NOMO-1 treated with DMSO at 0.1 percent for 48 hours (cell line): Measurements from ENCODE around the gene GRB2.
"Not testable (repeated sequence)": the region's sequence is repeated elsewhere in the genome, so short reads cannot be mapped to it uniquely, and the experiment has no call there.

ENCODE experiments used
- DNase-seq: peaks from one replicate; lab custom pipeline; 2025; ENCODE audit not compliant: unreplicated experiment; lab: John Stamatoyannopoulos, UW

The GRB2 gene

GRCh38 chr17:75388476-75389030, 16.9 kb downstream of the GRB2 start:
- DNase-seq, result no peak

DNA sequence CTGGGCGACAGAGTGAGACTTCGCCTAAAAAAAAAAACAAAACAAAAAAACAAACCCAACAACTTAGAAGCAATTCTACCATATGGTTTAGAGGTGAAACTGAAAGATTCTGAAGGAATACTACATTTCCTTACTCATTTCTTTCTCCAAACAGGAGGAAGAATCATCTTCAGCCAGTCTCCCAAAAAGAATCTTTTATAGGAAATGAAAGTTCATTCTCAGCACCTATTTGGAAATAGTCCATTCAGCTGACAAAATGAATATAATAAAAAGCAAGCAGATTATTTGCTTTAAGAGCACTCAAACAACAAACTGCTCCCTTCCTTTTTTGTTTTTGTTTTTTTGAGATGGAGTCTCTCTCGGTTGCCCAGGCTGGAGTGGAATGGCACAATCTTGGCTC, 17.7 kb downstream of the GRB2 start:
- DNase-seq, result no peak

GRCh38 chr17:75386430-75386829, 19.0 kb downstream of the GRB2 start:
- DNase-seq, result no peak

- DNase-seq, result no peak
Observed at GRCh38 chr17:75384751-75385150, 20.7 kb downstream of the GRB2 start.

DNA sequence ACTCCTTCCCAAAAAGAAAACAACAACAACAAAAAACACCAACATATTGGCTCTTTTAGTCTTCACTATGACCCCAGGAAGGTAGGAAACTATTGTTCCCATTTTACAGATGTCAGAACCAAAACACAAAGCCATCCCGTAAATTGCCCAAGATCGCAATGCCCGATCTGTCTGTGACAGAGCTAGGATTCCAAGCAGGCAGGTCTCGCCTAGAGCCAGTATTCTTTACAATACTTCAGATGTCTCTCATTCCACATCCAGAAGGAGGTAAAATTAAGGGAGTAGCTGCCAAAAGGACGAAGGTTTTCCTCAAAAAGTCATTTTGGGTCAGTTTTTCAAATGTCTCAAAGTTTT, 21.7 kb downstream of the GRB2 start:
- DNase-seq, result no peak

DNA sequence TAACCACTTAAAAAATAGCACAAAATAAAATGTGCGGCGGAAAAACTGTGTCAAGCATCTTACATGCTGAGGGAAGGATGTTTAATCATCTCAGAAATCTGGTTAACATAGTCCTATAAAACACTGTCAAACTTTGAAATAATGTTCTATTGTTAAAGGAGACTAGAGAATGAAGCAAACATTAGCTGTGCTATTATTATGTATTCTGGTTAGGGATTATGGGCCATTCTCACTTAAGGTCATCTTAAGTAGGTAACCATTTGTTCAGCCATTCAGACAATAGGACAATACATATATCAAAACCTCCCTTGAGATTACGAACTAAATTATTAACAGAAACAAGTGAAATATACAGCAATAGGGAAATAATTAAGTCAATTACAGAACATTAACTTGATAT, 24.7 kb downstream of the GRB2 start:
- no peak for DNase-seq

- DNase-seq, result no peak
Observed at GRCh38 chr17:75380315-75380714, 25.2 kb downstream of the GRB2 start.

- DNase-seq, result not testable (repeated sequence)
Observed at GRCh38 chr17:75379426-75379825, 26.1 kb downstream of the GRB2 start.

DNA sequence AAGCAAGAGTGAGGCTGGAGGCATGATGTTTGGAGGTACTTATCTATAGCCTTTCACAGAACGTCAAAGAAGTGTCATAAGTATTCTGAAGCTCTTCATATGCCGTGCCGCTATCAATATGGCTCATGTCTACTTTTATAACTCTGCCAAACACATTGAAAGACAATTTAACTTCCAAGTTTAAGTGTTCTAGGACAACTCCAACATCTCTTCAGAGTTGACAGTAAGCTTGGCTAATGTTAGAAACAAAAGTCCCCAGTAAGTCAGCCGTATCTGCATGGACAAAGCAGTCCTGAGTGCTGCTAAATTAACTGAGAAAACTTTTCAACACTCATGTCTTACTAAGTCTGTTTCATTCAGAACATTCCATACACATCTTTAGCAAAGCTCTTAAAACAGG, 32.2 kb downstream of the GRB2 start:
- DNase-seq, result no peak

GRCh38 chr17:75371981-75372380, 33.5 kb downstream of the GRB2 start:
- no peak for DNase-seq

- DNase-seq, result peak; percentile 27
Observed at GRCh38 chr17:75371339-75371738, 34.1 kb downstream of the GRB2 start.

- DNase-seq, result no peak
Observed at GRCh38 chr17:75370286-75370915, 35.1 kb downstream of the GRB2 start.

DNA sequence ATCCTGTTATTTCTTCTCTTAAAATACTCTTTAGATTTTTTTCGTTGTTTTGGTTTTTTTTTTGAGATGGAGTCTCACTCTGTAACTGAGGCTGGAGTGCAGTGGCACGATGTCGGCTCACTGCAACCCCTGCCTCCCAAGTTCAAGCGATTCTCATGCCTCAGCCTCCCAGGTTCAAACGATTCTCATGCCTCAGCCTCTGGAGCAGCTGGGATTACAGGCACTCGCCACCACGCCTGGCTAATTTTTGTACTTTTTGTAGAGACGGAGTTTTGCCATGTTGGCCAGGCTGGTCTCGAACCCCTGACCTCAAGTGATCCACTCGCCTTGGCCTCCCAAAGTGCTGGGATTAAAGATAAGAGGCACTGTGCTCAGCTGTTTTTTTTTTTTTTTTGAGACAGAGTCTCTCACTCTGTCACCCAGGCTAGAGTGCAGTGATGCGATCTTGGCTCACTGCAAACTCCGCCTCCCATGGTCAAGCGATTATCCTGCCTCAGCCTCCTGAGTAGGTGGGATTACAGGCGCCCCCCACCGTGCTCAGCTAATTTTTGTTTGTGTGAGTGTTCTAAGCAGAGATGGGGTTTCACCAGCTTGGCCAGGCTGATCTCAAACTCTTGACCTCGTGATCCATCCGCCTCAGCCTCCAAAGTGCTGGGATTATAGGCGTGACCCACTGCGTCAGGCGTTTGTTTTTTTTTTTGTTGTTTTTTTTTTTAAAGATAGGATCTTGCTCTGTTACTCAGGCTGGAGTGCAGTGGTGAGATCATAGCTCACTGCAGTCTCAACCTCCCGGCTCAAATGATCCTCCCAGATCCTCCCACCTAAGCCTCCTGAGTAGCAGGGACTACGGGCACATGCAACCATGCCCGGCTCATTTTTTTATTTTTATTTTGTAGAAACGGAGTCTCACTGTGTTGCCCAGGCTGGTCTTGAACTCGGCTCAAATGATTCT, 37.4 kb downstream of the GRB2 start:
- not testable (repeated sequence) for DNase-seq

DNA sequence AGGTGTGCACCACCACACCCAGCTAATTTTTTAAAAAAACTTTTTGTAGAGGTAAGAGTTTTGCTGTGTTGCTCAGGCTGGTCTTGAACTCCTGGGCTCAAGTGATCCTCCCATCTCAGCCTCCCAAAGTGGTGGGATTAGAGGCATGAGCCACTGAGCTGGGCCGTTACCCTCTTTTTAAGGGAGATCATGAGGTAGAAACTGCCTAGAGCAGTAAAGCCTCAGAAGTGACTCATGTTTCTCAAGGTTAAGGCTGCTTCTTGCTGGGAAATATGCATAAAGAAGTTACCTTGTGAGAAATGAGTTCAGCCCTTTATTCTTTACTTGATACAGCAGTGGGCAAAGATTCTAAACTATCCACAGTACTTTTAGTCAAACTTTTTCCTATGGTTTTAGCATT, 38.2 kb downstream of the GRB2 start:
- no peak for DNase-seq

- DNase-seq, result no peak
Observed at GRCh38 chr17:75366432-75366831, 39.0 kb downstream of the GRB2 start.

DNA sequence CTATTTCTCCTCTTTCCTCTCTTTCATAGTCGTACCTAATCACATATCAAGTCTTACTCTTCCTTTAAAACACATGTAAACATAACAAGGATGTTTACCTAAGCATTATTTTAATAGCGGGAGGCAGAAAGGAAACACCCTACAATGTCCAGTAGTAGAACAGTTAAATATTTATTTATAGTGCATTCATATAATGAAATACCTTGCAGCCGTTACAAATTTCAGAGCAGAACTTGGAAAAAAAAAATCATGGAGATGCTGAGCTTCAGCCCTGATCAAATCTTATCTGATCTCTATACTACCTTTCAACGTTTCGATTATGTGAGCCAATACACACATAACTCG, 39.6 kb downstream of the GRB2 start:
- no peak for DNase-seq

- no peak for DNase-seq
Observed at GRCh38 chr17:75365009-75365930, 40.2 kb downstream of the GRB2 start.

- no peak for DNase-seq
Observed at GRCh38 chr17:75364078-75364477, 41.4 kb downstream of the GRB2 start.

DNA sequence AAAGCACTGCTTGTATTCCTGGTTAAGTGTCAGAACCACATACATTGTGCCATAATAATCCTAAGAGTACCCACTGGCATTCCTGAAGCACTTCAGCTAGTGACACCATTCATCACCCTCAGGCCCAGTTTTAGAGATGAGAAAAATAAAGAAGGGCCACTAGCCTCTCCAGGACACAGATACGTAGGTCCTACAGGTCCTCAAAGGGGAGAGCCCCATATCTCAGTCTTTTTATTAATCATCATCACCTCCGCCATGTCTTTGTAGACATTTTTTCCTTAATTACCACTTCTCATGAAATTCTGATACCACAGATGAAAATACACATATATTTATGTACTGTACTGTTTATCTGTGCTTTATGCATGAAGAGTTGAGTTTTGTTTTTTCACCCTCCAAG, 43.5 kb downstream of the GRB2 start:
- no peak for DNase-seq

- no peak for DNase-seq
Observed at GRCh38 chr17:75361344-75361743, 44.1 kb downstream of the GRB2 start.

DNA sequence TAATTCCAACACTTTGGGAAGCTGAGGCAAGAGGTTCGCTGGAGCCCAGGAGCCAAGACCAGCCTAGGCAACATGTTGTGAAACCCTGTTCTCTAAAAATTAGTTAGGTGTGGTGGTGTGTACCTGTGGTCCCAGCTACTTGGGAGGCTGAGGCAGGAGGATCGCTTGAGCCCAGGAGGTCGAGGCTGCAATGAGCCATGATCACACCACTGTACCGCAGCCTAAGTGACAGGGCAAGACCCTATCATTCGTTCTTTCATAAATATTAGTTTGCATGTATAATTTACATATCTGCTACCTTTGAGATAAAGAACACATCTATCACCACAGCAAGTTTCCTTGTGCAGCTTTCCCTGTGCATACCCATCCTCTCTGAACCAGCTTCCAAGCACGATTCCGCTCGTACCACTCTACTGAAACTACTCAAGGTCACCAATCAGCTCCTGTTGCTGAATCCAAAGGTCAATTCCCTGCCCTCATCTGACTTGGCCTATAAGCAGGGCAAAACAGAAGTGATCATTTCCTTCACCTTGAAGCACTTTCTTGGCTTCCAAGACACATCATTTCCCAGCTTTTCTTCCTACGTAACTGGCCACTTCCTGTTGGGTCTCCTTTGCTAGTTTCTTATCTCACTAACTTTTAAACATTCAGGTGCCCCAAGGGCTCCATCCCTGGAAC, 49.1 kb downstream of the GRB2 start:
- no peak for DNase-seq
